Hematopoietic multipotent progenitor cell treated with erythropoietin and hydrocortisone succinate and interleukin-3 and kit ligand, for 8 days (in vitro differentiated cells): Measurements from ENCODE around the gene ESYT2.

Experiments used
- DNase-seq: peaks from one replicate; pipeline ENCODE4 v3.0.0-alpha.2; 2015

ESYT2 gene

GRCh38 chr7:158824028-158824427 is 5.3 kb downstream of the ESYT2 start:
- peak; percentile 65 for DNase-seq

DNA sequence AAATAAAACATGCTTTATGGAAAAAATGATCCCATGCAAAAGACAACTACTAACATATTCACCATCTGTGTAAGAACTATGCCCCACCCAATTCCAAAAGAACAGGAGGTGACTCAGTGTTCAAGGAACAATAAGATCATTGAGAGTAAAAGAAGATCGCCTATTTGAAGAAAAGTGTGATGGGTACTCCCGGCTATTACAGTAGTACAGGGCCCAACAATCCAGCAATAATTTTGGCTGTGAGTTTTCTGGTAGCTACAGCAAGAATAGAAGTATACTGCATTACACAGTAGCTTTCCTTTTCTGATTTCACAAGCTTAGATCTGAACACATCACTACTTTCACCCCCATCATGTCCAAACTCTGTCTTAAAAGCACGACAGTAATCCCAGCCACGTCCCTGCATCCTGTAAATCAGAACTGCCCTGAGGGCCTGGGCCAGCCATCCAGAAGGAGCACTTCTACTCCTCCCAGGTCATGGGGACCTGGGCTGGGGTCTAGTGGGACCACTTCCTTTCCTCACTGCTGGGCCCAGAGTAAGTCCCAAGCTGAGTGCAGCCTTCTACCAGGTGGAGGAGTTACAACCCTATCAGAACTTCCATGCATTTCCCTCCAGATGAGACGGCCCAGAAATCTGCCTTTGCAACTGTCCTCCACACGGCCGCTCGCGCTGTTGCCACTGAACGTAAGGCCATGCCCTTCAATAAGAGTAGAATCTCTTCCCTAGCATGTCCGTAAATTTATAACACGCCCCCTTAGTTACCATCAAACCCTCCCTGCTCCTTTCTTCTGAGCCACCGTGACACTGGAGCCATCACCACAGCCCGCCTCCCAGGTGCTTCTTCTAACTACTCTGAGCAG is 7.9 kb downstream of the ESYT2 start:
- peak; percentile 84 for DNase-seq

DNA sequence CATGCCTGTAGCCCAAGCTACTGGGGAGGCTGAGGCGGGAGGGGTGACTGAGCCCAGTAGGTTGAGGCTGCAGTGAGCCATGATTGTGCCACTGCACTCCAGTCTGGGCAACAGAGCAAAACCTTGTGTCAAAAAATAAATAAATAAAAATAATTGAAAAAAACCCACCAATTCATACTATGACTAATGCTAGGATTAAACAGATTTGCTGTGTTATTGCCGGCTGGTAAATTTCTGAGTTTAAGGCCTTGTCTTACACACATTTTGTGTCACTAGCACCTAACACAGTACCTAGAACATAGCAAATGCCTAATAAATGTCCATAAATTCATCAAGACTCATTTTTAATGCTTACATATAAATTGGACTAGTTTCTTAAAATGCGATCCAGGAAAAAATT is 8.7 kb downstream of the ESYT2 start:
- DNase-seq: no peak

GRCh38 chr7:158819571-158820203 is 9.6 kb downstream of the ESYT2 start:
- DNase-seq: peak; percentile 89

GRCh38 chr7:158818325-158819213 is 10.7 kb downstream of the ESYT2 start:
- peak; percentile 51 for DNase-seq

GRCh38 chr7:158816995-158817394 is 12.3 kb downstream of the ESYT2 start:
- no peak for DNase-seq

GRCh38 chr7:158816271-158816670 is 13.0 kb downstream of the ESYT2 start:
- no peak for DNase-seq

GRCh38 chr7:158815800-158816128 is 13.5 kb downstream of the ESYT2 start:
- no peak for DNase-seq

DNA sequence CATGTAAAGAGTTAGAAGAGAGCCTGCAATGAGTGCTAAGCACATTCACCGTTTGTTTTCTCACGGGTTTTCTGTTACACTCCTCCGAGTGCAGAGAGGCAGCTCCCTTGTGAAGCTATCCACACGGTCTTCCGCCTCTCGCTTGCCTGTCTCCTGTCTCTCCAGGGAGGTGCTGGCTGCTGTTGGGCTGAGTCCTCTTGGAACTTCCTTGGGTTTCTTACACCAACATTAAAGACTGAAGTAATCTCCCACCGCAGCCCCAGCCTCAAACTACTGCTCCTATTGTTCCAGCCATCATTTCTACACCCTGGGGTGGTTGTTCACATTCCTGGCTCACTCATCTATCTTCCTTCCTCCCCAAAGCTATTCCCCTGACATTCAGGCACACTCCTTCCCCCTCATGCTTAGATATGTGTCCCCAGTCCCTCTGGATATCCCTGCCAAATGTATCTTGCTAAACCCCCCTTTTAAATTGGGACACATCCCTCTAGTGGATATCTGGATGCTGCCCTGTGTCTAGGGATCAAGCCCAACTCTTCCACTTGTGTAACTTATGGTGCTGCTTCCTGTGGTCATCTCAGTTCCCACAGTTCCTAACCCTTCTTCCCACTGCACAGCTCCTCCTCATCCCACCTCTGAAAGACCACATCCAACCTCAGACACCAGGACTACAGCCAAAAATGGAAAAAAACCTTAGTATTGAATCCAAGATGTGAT is 14.1 kb downstream of the ESYT2 start:
- DNase-seq: no peak

- DNase-seq: no peak
Observed at GRCh38 chr7:158814637-158815036, 14.7 kb downstream of the ESYT2 start.

GRCh38 chr7:158812684-158813083 is 16.6 kb downstream of the ESYT2 start:
- no peak for DNase-seq

- DNase-seq: no peak
Observed at GRCh38 chr7:158811894-158812293, 17.4 kb downstream of the ESYT2 start.

DNA sequence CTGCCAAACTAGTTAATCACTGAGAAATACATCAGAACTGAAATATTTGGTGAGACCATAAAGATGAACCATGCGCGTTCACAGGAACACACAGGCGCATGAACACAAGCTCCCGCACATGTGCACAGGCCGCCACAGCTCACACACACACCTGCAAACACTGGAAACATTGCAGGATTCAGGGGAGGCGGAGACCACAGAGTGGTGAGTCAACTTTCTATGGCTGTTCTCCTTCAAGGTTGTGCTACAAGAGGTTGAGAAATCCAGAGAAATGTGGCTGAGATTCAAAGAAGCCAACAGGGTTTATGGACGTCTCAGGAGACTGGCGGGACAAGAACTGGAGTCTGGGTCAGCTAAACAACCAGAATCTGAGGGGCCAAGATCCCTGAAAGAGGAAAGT is 17.8 kb downstream of the ESYT2 start:
- no peak for DNase-seq

DNA sequence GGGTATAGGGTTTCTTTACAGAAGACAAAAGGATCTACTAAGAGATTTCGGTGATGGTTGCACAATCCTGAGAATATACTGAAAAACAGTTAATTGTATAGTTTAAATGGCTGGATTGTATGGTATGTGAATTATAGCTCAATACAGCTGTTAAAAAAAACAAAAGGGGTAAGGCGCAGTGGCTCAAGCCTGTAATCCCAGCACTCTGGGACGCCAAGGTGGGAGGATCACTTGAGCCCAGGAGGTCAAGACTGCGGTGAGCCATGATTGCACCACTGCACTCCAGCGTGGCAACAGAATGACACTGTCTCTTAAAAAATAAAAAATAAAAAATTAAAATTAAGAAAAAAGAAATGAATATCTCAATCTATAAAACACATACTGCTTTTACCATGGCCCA is 18.5 kb downstream of the ESYT2 start:
- no peak for DNase-seq

- no peak for DNase-seq
Observed at GRCh38 chr7:158809596-158809995, 19.7 kb downstream of the ESYT2 start.

DNA sequence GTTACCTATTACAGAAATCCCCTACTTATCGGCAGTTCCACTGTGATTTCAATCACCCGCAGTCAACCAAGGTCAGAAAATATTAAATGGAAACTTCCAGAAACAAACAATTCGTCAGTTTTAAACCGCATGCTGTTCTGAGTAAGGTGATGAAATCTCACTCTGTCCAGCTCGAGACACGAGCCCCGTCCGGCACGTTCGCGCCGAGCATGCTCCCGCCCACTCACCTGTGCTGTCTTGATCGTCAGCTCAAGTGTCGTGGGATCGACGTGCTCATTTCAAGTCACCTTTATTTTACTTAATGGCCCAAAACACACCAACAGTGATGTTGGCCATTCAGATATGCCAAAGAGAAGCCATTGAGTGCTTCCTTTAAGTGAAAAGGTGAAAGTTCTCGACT is 21.2 kb downstream of the ESYT2 start:
- no peak for DNase-seq

DNA sequence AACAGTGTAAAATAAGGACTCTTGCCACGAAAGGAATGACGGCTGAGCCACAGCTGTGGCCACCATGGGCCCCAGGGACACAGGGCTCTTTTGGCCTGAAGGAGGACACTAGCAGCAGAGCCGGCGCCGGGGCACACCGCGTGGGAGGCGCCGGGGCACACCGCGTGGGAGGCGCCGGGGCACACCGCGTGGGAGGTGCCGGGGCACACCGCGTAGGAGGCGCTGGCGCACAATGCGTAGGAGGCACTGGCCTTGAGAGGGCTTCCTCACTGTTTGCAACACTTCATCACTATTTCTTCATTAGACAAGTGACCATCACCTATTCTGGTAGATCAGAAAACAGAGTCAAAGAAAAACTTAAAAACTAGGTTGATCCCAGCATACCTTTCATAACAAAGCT is 23.4 kb downstream of the ESYT2 start:
- DNase-seq: no peak

DNA sequence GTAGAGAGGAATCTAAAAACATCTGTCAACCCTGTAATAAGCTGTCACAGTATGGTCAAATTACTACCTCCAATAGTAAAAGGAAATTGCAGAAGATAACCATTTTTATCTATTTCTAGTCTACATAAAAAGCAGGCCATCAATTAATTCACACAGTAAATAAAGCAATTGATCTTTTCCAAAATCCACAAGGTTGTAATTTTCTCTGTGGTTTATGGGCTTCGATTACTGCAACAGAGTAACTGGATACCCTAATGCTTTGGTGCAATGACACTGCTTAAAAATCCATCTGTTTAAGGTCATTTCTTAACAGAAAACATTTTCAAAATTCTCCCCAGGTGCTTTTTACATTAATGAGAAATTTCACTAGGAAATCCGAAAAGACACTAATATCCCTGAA is 23.9 kb downstream of the ESYT2 start:
- no peak for DNase-seq

DNA sequence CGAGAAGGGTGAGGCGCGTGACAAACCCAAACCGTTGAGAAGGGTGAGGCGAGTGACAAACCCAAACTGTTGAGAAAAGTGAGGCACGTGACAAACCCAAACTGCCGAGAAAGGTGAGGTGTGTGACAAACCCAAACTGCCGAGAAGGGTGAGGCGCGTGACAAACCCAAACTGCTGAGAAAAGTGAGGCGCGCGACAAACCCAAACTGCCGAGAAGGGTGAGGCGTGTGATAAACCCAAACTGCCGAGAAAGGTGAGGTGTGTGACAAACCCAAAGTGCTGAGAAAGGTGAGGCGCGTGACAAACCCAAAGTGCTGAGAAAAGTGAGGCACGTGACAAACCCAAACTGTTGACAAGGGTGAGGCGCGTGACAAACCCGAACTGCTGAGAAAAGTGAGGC is 25.0 kb downstream of the ESYT2 start:
- DNase-seq: no peak

DNA sequence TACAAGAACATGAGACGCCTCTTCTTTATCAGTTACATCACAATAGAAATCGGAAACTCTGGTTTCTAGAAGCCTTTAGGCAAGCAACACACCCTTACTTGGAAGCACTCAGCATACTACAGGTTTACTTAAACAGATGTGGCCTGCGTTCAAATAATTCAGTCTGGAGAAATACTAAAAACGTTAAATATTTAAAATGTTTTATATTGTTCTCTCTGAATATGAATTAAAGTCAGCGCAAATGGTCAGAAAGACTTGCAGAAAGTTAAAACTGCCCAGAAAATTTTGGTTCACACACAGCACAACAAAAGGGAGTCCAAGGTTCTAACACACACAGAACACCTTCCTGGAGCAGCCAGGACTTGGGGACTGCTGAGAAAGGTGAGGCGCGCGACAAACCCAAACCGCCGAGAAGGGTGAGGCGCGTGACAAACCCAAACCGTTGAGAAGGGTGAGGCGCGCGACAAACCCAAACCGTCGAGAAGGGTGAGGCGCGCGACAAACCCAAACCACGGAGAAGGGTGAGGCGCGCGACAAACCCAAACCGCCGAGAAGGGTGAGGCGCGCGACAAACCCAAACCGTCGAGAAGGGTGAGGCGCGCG is 25.8 kb downstream of the ESYT2 start:
- DNase-seq: no peak

DNA sequence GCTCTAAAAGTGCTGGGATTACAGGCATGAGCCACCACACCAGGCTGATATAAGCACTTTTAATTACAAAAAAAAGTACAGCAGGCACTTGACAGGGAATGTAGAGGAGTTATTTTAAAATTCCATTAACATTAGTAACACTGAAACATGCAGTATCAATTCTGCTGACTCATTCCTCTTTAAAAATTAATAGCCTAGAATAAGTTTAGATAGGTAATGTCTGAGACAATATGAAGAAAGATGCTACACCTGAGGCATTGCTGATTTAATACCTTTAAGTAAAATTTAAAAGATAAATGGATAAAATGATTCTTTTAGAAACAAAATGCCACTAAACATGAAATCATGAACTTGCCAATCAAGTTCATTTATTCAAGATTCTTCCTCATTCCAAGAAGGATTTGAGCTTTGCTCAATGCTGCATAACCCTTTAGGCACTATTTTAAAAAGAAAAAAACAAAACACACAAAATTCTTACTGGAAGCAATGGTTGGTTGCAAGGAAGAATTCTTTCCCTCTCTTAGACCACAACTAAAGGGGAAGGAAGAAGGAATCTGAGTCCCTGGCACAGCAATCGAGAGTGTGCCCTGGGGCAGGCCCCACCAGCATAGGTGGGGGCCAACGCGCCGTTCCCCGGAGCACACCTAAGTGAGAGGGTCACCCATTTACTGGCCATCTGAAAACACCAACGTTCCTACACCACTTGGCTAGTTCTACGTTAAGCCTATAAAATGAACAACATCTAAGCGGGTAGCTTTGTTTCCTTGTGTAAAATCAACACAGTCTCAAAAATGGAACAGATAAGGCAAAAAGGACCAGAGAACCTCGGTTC is 26.6 kb downstream of the ESYT2 start:
- no peak for DNase-seq

- DNase-seq: no peak
Observed at GRCh38 chr7:158798741-158799140, 30.6 kb downstream of the ESYT2 start.
